Measurements from ENCODE around the gene ZG16. TPM values are rescaled to one million over a fixed set of nuclear protein-coding genes. Genes with fewer than 3 reads are reported as not detected.
A peak's percentile ranks its signal among the peaks of the same experiment; 100 is the strongest.
"Not testable (repeated sequence)": the region's sequence is repeated elsewhere in the genome, so short reads cannot be mapped to it uniquely, and the experiment has no call there.

ZG16 gene
- total RNA-seq, 1 experiment from 2014 or later, result not detected

GRCh38 chr16:29743827-29744531 lies 34.1 kb upstream of the ZG16 start:
- Histone ChIP-seq H3K27me3 (ENCODE audit: control insufficient read depth, insufficient read depth, low read length) (no peaks in the 10 kb centered on the region), H3K36me3 (replicated peaks; ENCODE audit: control insufficient read depth, insufficient read depth, low read length) (peaks cover 3% of the 10 kb centered on the region), H3K4me3 (ENCODE audit: insufficient read depth, low read depth, low read length) (no peak overlapping the region)
- peak; percentile 62 for DNase-seq

- DNase-seq, result peak; percentile 69
- Histone ChIP-seq H3K27me3 (ENCODE audit: control insufficient read depth, insufficient read depth, low read length) (no peaks in the 10 kb centered on the region), H3K4me3 (ENCODE audit: insufficient read depth, low read depth, low read length) (no peak overlapping the region), H3K36me3 (replicated peaks; ENCODE audit: control insufficient read depth, insufficient read depth, low read length) (peaks cover 3% of the 10 kb centered on the region)
Measured at GRCh38 chr16:29744541-29745101, 33.4 kb upstream of the ZG16 start.

- H3K4me3 ChIP-seq (ENCODE audit: insufficient read depth, low read depth, low read length), result no peak overlapping the region
- peaks cover 2% of the 10 kb centered on the region for H3K36me3 ChIP-seq (replicated peaks; ENCODE audit: control insufficient read depth, insufficient read depth, low read length)
- DNase-seq, result peak; percentile 70
- no peaks in the 10 kb centered on the region for H3K27me3 ChIP-seq (ENCODE audit: control insufficient read depth, insufficient read depth, low read length)
Measured at GRCh38 chr16:29745121-29745852, 32.8 kb upstream of the ZG16 start.

- peak; percentile 66 for DNase-seq
- Histone ChIP-seq H3K36me3 (replicated peaks; ENCODE audit: control insufficient read depth, insufficient read depth, low read length) (peaks cover 2% of the 10 kb centered on the region), H3K27me3 (ENCODE audit: control insufficient read depth, insufficient read depth, low read length) (no peaks in the 10 kb centered on the region), H3K4me3 (ENCODE audit: insufficient read depth, low read depth, low read length) (no peak within 1 kb of the TSS)
Measured at GRCh38 chr16:29745853-29746345, 32.2 kb upstream of the ZG16 start, which contains the start of gene C16orf54. C16orf54 (minus strand) TSS chr16:29745990; CDS start chr16:29744951, 1,039 bp downstream.

GRCh38 chr16:29746518-29746917 lies 31.5 kb upstream of the ZG16 start:
- DNase-seq, result peak; percentile 37
- H3K36me3 ChIP-seq (replicated peaks; ENCODE audit: control insufficient read depth, insufficient read depth, low read length); H3K4me3 ChIP-seq (ENCODE audit: insufficient read depth, low read depth, low read length); H3K27me3 ChIP-seq (ENCODE audit: control insufficient read depth, insufficient read depth, low read length): not testable (repeated sequence)

- DNase-seq, result peak; percentile 31
- H3K27me3 ChIP-seq (ENCODE audit: control insufficient read depth, insufficient read depth, low read length), result no peaks in the 10 kb centered on the region
- no peaks in the 10 kb centered on the region; the same call in none of the 2 replicates for H3K36me3 ChIP-seq (replicated peaks; ENCODE audit: control insufficient read depth, insufficient read depth, low read length)
- no peak overlapping the region for H3K4me3 ChIP-seq (ENCODE audit: insufficient read depth, low read depth, low read length)
Measured at GRCh38 chr16:29747947-29748759, 29.9 kb upstream of the ZG16 start.

GRCh38 chr16:29748760-29749149 lies 29.3 kb upstream of the ZG16 start:
- not testable (repeated sequence) for H3K36me3 ChIP-seq (replicated peaks; ENCODE audit: control insufficient read depth, insufficient read depth, low read length); DNase-seq; H3K4me3 ChIP-seq (ENCODE audit: insufficient read depth, low read depth, low read length); H3K27me3 ChIP-seq (ENCODE audit: control insufficient read depth, insufficient read depth, low read length)

GRCh38 chr16:29753516-29753915 lies 24.5 kb upstream of the ZG16 start:
- Histone ChIP-seq H3K36me3 (replicated peaks; ENCODE audit: control insufficient read depth, insufficient read depth, low read length) (no peaks in the 10 kb centered on the region), H3K4me3 (ENCODE audit: insufficient read depth, low read depth, low read length) (no peak overlapping the region), H3K27me3 (ENCODE audit: control insufficient read depth, insufficient read depth, low read length) (no peaks in the 10 kb centered on the region)
- no peak for DNase-seq

- DNase-seq, result no peak
Measured at GRCh38 chr16:29756654-29757053, 21.4 kb upstream of the ZG16 start.

GRCh38 chr16:29757086-29757485 lies 21.0 kb upstream of the ZG16 start:
- not testable (repeated sequence) for H3K4me3 ChIP-seq (ENCODE audit: insufficient read depth, low read depth, low read length); DNase-seq; H3K36me3 ChIP-seq (replicated peaks; ENCODE audit: control insufficient read depth, insufficient read depth, low read length); H3K27me3 ChIP-seq (ENCODE audit: control insufficient read depth, insufficient read depth, low read length)

More at GRCh38 chr16:29756654-29757053, 21.4 kb upstream of the ZG16 start:
- Histone ChIP-seq H3K27me3 (ENCODE audit: control insufficient read depth, insufficient read depth, low read length) (no peaks in the 10 kb centered on the region), H3K36me3 (replicated peaks; ENCODE audit: control insufficient read depth, insufficient read depth, low read length) (no peaks in the 10 kb centered on the region), H3K4me3 (ENCODE audit: insufficient read depth, low read depth, low read length) (no peak overlapping the region)

GRCh38 chr16:29757950-29758466 lies 20.0 kb upstream of the ZG16 start:
- no peak for DNase-seq
- no peaks in the 10 kb centered on the region for H3K27me3 ChIP-seq (ENCODE audit: control insufficient read depth, insufficient read depth, low read length)

GRCh38 chr16:29760567-29761279 lies 17.3 kb upstream of the ZG16 start:
- H3K4me3 ChIP-seq (ENCODE audit: insufficient read depth, low read depth, low read length), result no peak overlapping the region
- DNase-seq, result no peak
- H3K36me3 ChIP-seq (replicated peaks; ENCODE audit: control insufficient read depth, insufficient read depth, low read length), result no peaks in the 10 kb centered on the region
- H3K27me3 ChIP-seq (ENCODE audit: control insufficient read depth, insufficient read depth, low read length), result no peaks in the 10 kb centered on the region

More at GRCh38 chr16:29757950-29758466, 20.0 kb upstream of the ZG16 start:
- no peaks in the 10 kb centered on the region for H3K36me3 ChIP-seq (replicated peaks; ENCODE audit: control insufficient read depth, insufficient read depth, low read length)
- H3K4me3 ChIP-seq (ENCODE audit: insufficient read depth, low read depth, low read length), result no peak overlapping the region

- H3K27me3 ChIP-seq (ENCODE audit: control insufficient read depth, insufficient read depth, low read length), result not testable (repeated sequence)
Measured at GRCh38 chr16:29761280-29761651, 16.8 kb upstream of the ZG16 start.

More at GRCh38 chr16:29761280-29761651, 16.8 kb upstream of the ZG16 start:
- not testable (repeated sequence) for H3K4me3 ChIP-seq (ENCODE audit: insufficient read depth, low read depth, low read length); DNase-seq; H3K36me3 ChIP-seq (replicated peaks; ENCODE audit: control insufficient read depth, insufficient read depth, low read length)

Data from H7 (cell line).